Ovary (tissue), 3 donors: ENCODE results near the gene GTF2A1.

Experiments used
- EP300 ChIP-seq: sonication (generic); formaldehyde crosslinking; IDR thresholded peaks from one replicate; pipeline ENCODE4 v1.6.1; 2017; ENCODE audit warnings: antibody characterized with exemption
- POLR2A ChIP-seq: fragments of 450-650 bp; IDR thresholded peaks from one replicate; pipeline ENCODE4 v1.6.1; 2017; ENCODE audit warnings: antibody characterized with exemption, mild to moderate bottlenecking, moderate library complexity
- TF ChIP-seq, protein P1 (sequence below), 3 donors: fragments of 450-650 bp in 2 of 3; fragments of 200-600 bp in 1 of 3; IDR thresholded peaks; one replicate each; pipeline versions ENCODE4 v1.5.1 to v1.8.0; 2016 to 2022; ENCODE audit warnings: antibody characterized with exemption in 3 of 3, mild to moderate bottlenecking in 1 of 3
- donor health status: DM: no; HTN: no; CAD: no.

DNA sequence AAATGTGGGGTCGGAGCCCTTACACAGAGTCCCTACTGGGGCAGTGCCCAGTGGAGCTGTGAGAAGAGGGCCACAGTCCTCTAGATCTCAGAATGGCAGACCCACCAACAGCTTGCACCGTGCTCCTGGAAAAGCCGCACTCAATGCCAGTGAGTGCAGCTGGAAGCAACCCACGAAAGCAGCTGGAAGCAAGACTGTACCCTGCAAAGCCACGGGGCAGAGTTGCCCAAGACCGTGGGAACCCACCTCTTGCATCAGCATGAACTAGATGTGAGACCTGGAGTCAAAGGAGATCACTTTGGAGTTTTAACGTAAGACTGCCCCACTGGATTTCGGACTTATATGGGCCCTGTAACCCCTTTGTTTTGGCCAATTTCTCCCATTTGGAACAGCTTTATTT, 12.3 kb downstream of the GTF2A1 start:
- TF ChIP-seq, protein P1, sequence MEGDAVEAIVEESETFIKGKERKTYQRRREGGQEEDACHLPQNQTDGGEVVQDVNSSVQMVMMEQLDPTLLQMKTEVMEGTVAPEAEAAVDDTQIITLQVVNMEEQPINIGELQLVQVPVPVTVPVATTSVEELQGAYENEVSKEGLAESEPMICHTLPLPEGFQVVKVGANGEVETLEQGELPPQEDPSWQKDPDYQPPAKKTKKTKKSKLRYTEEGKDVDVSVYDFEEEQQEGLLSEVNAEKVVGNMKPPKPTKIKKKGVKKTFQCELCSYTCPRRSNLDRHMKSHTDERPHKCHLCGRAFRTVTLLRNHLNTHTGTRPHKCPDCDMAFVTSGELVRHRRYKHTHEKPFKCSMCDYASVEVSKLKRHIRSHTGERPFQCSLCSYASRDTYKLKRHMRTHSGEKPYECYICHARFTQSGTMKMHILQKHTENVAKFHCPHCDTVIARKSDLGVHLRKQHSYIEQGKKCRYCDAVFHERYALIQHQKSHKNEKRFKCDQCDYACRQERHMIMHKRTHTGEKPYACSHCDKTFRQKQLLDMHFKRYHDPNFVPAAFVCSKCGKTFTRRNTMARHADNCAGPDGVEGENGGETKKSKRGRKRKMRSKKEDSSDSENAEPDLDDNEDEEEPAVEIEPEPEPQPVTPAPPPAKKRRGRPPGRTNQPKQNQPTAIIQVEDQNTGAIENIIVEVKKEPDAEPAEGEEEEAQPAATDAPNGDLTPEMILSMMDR (IDR thresholded peaks at IDR 0.05), result no peak
- TF ChIP-seq POLR2A (no peak), EP300 (no peak)
